ENCODE results near the gene FXYD2. TPM values are rescaled to one million over a fixed set of nuclear protein-coding genes. Genes with fewer than 3 reads are reported as not detected.

The FXYD2 gene
- total and polyA plus RNA-seq, 2 of the 8 experiments (the other 6 are each of a cell fraction or from before 2014, with no cell fraction given) = 0.89 to 1.1 TPM

DNA sequence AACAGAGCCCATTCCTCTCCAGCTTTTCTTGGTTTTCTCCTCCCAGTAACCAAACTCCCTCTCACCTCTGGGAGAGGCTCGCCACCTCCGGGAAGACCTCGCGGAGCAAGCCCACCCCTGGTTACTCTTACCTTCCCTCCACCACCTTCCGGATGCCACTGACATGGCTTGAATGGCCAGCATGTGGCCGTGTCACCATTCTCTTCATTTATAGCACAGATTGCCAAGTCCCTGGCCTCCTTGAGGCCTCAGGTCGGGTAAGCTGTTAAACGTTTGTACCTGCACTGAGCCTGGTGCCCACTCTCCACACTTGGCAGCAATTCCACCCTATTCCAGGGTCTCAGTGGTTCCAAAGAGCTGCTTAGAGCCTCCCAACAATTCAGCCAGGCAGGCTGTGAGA lies 8.0 kb upstream of the FXYD2 start:
- no peak overlapping the region for H3K14ac ChIP-seq (ENCODE audit: insufficient read length)
- H3K56ac ChIP-seq (replicated peaks; ENCODE audit: insufficient read length, low read depth, low read length) = no peak overlapping the region
- H4K5ac ChIP-seq (ENCODE audit: insufficient read length, low read depth, low read length) = no peak overlapping the region
- H4K8ac ChIP-seq (ENCODE audit: extremely low read depth, insufficient read depth, low read length) = no peak overlapping the region
- no peaks in the 10 kb centered on the region for H4K20me1 ChIP-seq (replicated peaks in 1 of 2; ENCODE audit: control insufficient read depth in 1 of 2, insufficient read depth in 2 of 2, low read length in 2 of 2)
- no peak overlapping the region for H2BK20ac ChIP-seq (ENCODE audit: low read length)
- no peak overlapping the region for H2BK12ac ChIP-seq (ENCODE audit: low read depth, low read length)
- H2AK5ac ChIP-seq (ENCODE audit: low read depth, low read length) = no peak overlapping the region
- H3K4me1 ChIP-seq (replicated peaks in 1 of 4; ENCODE audit: control insufficient read depth in 3 of 4, insufficient read depth in 4 of 4, low read length in 3 of 4) = peaks cover 0 to 6% (median 1%) of the 10 kb centered on the region in 4 experiments; a peak in 3 of 7 replicates
- CTCF ChIA-PET (ENCODE audit: partially characterized antibody) = interaction anchor here (1.1 to 11.9 kb wide), 12 partner anchors 8 to 221 kb away, joined by 3 to 91 read pairs (median 6); partner anchors contain the start of gene FXYD2
- H2BK5ac ChIP-seq (ENCODE audit: low read depth, low read length) = no peak overlapping the region
- DNase-seq (ENCODE audit: low read depth in 1 of 2, low spot score in 2 of 2) = no peak
- POLR2A ChIA-PET (ENCODE audit: partially characterized antibody) = no interaction called here
- no peak overlapping the region for H3K4ac ChIP-seq (replicated peaks; ENCODE audit: insufficient read length, low read depth, low read length)
- H3K27ac ChIP-seq (ENCODE audit: low read depth, low read length) = no peak overlapping the region
- no peak overlapping the region for H3K23ac ChIP-seq (ENCODE audit: insufficient read length)
- H3K4me2 ChIP-seq (ENCODE audit: insufficient read depth in 1 of 2, low read depth in 2 of 2, low read length in 2 of 2) = no peak overlapping the region
- H2BK120ac ChIP-seq (replicated peaks; ENCODE audit: low read depth, low read length) = no peak overlapping the region
- H3K18ac ChIP-seq (ENCODE audit: extremely low read depth, low read length) = no peak overlapping the region
- no peak overlapping the region for H2BK15ac ChIP-seq (ENCODE audit: low read length)
- WGBS, 2 experiments (ENCODE audit: extremely low coverage in 1 of 2, insufficient coverage in 1 of 2, insufficient read length in 1 of 2, insufficient replicate concordance in 2 of 2, low coverage in 1 of 2, low lambda C conversion rate in 2 of 2, missing lambda C conversion rate in 1 of 2) = 83% methylated on average over 8 of the region's 8 CpGs; no CpG with 5 or more reads in 1 of the 2 experiments
- TF ChIP-seq KDM5A (IDR thresholded peaks at IDR 0.05; ENCODE audit: low read length) = no peak
- no peak for TF ChIP-seq RFX5 (IDR thresholded peaks at IDR 0.05; ENCODE audit: borderline replicate concordance, low read depth, low read length)
- TF ChIP-seq, protein P1, sequence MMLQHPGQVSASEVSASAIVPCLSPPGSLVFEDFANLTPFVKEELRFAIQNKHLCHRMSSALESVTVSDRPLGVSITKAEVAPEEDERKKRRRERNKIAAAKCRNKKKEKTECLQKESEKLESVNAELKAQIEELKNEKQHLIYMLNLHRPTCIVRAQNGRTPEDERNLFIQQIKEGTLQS (IDR thresholded peaks at IDR 0.05; ENCODE audit: insufficient read depth, low read depth, low read length) = no peak
- H3K27me3 ChIP-seq (replicated peaks in 1 of 4; ENCODE audit: control insufficient read depth in 3 of 4, extremely low read depth in 1 of 4, insufficient read depth in 3 of 4, low read length in 3 of 4) = no peaks in the 10 kb centered on the region
- H3K79me1 ChIP-seq (ENCODE audit: low read depth, low read length) = no peaks in the 10 kb centered on the region
- H3K23me2 ChIP-seq (ENCODE audit: low read depth, low read length) = no peaks in the 10 kb centered on the region
- H3K36me3 ChIP-seq (ENCODE audit: control insufficient read depth in 2 of 4, insufficient read depth in 4 of 4, low read length in 3 of 4) = no peaks in the 10 kb centered on the region; a peak in 1 of 8 replicates
- no peak overlapping the region for H4K91ac ChIP-seq (replicated peaks; ENCODE audit: insufficient read length, low read length)
- no peak for FAIRE-seq
- no peak overlapping the region for H3K4me3 ChIP-seq (ENCODE audit: extremely low read depth in 1 of 4, insufficient read depth in 2 of 4, low read depth in 3 of 4, low read length in 4 of 4)
- H3K9me3 ChIP-seq (ENCODE audit: insufficient read depth in 2 of 2, low read depth in 1 of 2, low read length in 1 of 2) = no peaks in the 10 kb centered on the region
- H3K79me2 ChIP-seq (ENCODE audit: control insufficient read depth in 1 of 2, insufficient read depth in 2 of 2, low read length in 2 of 2) = no peaks in the 10 kb centered on the region
- no peak overlapping the region for H3K9ac ChIP-seq (replicated peaks in 1 of 4; ENCODE audit: extremely low read depth in 1 of 4, low read depth in 3 of 4, low read length in 3 of 4)
- H2AFZ ChIP-seq (ENCODE audit: low read length) = no peak overlapping the region
